ENCODE data around the gene THOC5. TPM values are rescaled to one million over a fixed set of nuclear protein-coding genes. Genes with fewer than 3 reads are reported as not detected.

The THOC5 gene
- polyA plus RNA-seq, 1 donor from 2014 or later: 33.4 TPM

DNA sequence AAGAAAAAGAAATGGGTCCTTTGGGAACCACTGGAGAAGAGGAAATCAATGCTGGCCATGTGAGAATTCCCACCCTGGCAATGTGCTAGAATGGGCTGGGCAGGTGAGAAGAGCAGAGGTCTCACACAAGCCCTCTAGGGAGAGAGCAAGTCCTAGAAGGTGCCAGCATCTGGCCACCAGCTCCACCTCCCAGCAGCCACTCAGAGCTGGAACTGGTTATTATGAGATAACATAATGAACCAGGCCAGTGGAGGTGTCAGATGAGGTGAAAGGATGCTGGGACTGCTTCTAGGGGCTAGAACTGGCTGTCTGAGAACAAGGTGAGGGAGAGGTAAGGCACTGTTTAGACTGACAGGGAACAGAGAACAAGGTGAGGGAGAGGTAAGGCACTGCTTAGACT lies 44.3 kb downstream of the THOC5 start:
- Histone ChIP-seq H3K36me3 (ENCODE audit: insufficient read depth, low read length) (no peaks in the 10 kb centered on the region), H3K27me3 (ENCODE audit: insufficient read depth, low read depth, low read length) (no peaks in the 10 kb centered on the region), H4K20me1 (ENCODE audit: insufficient read depth) (no peaks in the 10 kb centered on the region), H3F3A (ENCODE audit: insufficient read depth, low read length, poor library complexity, severe bottlenecking) (no peaks in the 10 kb centered on the region), H3K79me2 (replicated peaks; ENCODE audit: insufficient read depth, low read length) (no peaks in the 10 kb centered on the region), H3K9me2 (ENCODE audit: insufficient read depth, low read length) (no peaks in the 10 kb centered on the region), H3K27ac (ENCODE audit: low read length) (no peak overlapping the region), H3K4me2 (ENCODE audit: low read length) (no peak overlapping the region), H2AFZ (ENCODE audit: low read depth, low read length) (no peak overlapping the region), H3K9me3 (ENCODE audit: low read length) (no peaks in the 10 kb centered on the region), H3K9ac (ENCODE audit: low read length) (no peak overlapping the region), H3K4me3 (ENCODE audit: low read length) (no peak overlapping the region)
- TF ChIP-seq EZH2 (IDR thresholded peaks at IDR 0.05; ENCODE audit: borderline replicate concordance, insufficient read depth, low read length, poor library complexity, severe bottlenecking) (no peak), EP300 (conservative IDR thresholded peaks at IDR 0.05; ENCODE audit: poor library complexity, severe bottlenecking) (no peak), TAF1 (IDR thresholded peaks at IDR 0.05; ENCODE audit: low read depth) (no peak), POLR2AphosphoS5 (IDR thresholded peaks at IDR 0.05) (no peak), SMC3 (conservative IDR thresholded peaks at IDR 0.05; ENCODE audit: poor library complexity) (no peak), MXI1 (conservative IDR thresholded peaks at IDR 0.05; ENCODE audit: poor library complexity, severe bottlenecking) (no peak), RAD21 (conservative IDR thresholded peaks at IDR 0.05) (no peak)
- TF ChIP-seq, protein P1, sequence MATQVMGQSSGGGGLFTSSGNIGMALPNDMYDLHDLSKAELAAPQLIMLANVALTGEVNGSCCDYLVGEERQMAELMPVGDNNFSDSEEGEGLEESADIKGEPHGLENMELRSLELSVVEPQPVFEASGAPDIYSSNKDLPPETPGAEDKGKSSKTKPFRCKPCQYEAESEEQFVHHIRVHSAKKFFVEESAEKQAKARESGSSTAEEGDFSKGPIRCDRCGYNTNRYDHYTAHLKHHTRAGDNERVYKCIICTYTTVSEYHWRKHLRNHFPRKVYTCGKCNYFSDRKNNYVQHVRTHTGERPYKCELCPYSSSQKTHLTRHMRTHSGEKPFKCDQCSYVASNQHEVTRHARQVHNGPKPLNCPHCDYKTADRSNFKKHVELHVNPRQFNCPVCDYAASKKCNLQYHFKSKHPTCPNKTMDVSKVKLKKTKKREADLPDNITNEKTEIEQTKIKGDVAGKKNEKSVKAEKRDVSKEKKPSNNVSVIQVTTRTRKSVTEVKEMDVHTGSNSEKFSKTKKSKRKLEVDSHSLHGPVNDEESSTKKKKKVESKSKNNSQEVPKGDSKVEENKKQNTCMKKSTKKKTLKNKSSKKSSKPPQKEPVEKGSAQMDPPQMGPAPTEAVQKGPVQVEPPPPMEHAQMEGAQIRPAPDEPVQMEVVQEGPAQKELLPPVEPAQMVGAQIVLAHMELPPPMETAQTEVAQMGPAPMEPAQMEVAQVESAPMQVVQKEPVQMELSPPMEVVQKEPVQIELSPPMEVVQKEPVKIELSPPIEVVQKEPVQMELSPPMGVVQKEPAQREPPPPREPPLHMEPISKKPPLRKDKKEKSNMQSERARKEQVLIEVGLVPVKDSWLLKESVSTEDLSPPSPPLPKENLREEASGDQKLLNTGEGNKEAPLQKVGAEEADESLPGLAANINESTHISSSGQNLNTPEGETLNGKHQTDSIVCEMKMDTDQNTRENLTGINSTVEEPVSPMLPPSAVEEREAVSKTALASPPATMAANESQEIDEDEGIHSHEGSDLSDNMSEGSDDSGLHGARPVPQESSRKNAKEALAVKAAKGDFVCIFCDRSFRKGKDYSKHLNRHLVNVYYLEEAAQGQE (IDR thresholded peaks at IDR 0.05; ENCODE audit: borderline replicate concordance): no peak
- TF ChIP-seq, protein P2, sequence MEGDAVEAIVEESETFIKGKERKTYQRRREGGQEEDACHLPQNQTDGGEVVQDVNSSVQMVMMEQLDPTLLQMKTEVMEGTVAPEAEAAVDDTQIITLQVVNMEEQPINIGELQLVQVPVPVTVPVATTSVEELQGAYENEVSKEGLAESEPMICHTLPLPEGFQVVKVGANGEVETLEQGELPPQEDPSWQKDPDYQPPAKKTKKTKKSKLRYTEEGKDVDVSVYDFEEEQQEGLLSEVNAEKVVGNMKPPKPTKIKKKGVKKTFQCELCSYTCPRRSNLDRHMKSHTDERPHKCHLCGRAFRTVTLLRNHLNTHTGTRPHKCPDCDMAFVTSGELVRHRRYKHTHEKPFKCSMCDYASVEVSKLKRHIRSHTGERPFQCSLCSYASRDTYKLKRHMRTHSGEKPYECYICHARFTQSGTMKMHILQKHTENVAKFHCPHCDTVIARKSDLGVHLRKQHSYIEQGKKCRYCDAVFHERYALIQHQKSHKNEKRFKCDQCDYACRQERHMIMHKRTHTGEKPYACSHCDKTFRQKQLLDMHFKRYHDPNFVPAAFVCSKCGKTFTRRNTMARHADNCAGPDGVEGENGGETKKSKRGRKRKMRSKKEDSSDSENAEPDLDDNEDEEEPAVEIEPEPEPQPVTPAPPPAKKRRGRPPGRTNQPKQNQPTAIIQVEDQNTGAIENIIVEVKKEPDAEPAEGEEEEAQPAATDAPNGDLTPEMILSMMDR (IDR thresholded peaks at IDR 0.05; ENCODE audit: poor library complexity, severe bottlenecking): no peak

- no peak overlapping the region for H3K27ac ChIP-seq (ENCODE audit: low read length)
- no peak overlapping the region for H2AFZ ChIP-seq (ENCODE audit: low read depth, low read length)
- H3K4me2 ChIP-seq (ENCODE audit: low read length): no peak overlapping the region
- no peak overlapping the region for H3K4me3 ChIP-seq (ENCODE audit: low read length)
- no peaks in the 10 kb centered on the region for H3K27me3 ChIP-seq (ENCODE audit: insufficient read depth, low read depth, low read length)
- TF ChIP-seq, protein P1 (IDR thresholded peaks at IDR 0.05; ENCODE audit: borderline replicate concordance): no peak
- TF ChIP-seq TAF1 (IDR thresholded peaks at IDR 0.05; ENCODE audit: low read depth) (no peak), EZH2 (IDR thresholded peaks at IDR 0.05; ENCODE audit: borderline replicate concordance, insufficient read depth, low read length, poor library complexity, severe bottlenecking) (no peak), RAD21 (conservative IDR thresholded peaks at IDR 0.05) (no peak), EP300 (conservative IDR thresholded peaks at IDR 0.05; ENCODE audit: poor library complexity, severe bottlenecking) (no peak), SMC3 (conservative IDR thresholded peaks at IDR 0.05; ENCODE audit: poor library complexity) (no peak), POLR2AphosphoS5 (IDR thresholded peaks at IDR 0.05) (no peak), MXI1 (conservative IDR thresholded peaks at IDR 0.05; ENCODE audit: poor library complexity, severe bottlenecking) (no peak)
- TF ChIP-seq, protein P2 (IDR thresholded peaks at IDR 0.05; ENCODE audit: poor library complexity, severe bottlenecking): no peak
- no peaks in the 10 kb centered on the region for H3K9me3 ChIP-seq (ENCODE audit: low read length)
- no peak overlapping the region for H3K9ac ChIP-seq (ENCODE audit: low read length)
- H3K9me2 ChIP-seq (ENCODE audit: insufficient read depth, low read length): no peaks in the 10 kb centered on the region
- no peaks in the 10 kb centered on the region for H3K36me3 ChIP-seq (ENCODE audit: insufficient read depth, low read length)
- H3F3A ChIP-seq (ENCODE audit: insufficient read depth, low read length, poor library complexity, severe bottlenecking): no peaks in the 10 kb centered on the region
- no peaks in the 10 kb centered on the region for H4K20me1 ChIP-seq (ENCODE audit: insufficient read depth)
- H3K79me2 ChIP-seq (replicated peaks; ENCODE audit: insufficient read depth, low read length): no peaks in the 10 kb centered on the region
Observed at GRCh38 chr22:29503811-29504372, 49.7 kb downstream of the THOC5 start.
